SHP77 treated with DMSO at 0.1 percent for 48 hours (cell line): ENCODE measurements around the gene ETV5.

Experiments used
- DNase-seq: peaks from one replicate; lab custom pipeline; 2025; lab: John Stamatoyannopoulos, UW

Gene ETV5

DNA sequence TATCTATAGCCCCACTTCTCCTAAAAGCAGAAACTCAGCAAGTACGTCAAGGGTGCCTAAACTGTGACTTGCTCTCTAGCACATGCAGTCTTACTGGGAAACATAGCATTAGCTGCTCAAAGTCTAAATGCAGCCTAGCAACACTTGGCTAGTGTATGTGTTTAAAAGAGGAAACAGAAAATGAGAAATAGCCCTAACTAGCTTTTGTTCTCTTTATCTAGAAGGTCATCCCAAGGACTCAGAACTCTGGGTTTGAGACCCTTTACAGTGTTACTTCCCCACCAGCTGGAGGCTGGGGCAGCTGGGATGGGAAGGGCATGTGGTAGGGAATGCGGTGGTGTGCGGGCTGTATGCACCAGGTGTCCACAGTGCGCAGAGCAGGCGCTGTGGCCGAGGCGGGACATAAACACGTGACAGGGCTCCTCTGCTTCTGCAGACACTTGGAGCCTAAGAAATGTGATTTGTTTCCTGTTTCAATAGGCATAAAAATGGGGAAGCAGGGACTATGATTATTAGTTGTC is 13.3 kb downstream of the ETV5 start:
- DNase-seq = no peak

DNA sequence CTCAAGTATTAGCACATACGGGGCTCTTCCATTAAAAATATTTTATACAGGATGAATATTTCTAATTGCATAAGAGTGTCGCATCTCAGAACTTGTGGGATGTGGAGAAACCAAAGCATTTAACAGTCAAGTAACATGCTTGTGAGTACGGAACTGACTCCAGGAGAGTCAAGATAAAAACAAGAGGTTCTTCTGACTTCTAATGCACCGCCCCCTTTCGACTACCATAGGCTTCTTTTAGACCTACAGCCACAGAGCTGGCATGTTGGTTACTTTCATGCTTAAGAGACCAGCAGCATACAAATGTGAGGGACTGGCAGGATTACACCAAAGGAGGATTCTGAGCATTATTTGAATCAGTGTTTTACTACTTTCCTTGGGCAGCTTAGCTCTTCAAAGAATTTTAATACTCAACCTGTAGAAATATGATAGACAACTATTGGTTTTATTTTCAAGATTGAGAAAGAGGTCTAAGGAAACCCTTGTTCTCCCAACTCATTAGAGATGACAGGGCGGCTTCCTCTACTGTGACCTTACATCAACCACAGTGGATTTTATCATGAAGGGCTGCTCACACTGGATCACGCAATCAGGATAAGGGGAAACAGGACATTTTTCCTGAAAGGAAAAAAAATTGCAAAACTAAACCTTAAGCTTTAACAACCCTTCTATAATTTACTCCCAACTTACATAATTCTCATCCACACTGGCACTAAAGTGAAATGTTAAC is 14.0 kb downstream of the ETV5 start:
- no peak for DNase-seq

DNA sequence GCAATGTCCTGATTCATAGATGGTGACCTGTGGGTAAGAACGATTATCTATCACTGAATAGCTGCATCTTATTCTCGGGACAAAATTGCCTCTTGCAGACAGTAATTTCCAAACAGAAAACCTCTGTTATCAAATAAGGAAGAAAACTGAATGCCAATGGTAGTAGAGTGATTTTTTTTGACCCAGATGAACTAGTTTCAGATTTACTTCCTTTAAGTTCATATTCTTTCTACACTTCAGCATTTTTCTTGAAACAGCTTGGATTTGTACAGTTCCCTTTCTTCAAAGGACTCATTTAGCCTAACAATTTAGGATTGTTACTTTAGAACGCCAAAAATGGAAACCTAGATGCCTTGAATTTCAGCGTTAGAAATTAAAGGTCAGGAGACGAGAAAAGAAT is 14.6 kb downstream of the ETV5 start:
- no peak for DNase-seq

DNA sequence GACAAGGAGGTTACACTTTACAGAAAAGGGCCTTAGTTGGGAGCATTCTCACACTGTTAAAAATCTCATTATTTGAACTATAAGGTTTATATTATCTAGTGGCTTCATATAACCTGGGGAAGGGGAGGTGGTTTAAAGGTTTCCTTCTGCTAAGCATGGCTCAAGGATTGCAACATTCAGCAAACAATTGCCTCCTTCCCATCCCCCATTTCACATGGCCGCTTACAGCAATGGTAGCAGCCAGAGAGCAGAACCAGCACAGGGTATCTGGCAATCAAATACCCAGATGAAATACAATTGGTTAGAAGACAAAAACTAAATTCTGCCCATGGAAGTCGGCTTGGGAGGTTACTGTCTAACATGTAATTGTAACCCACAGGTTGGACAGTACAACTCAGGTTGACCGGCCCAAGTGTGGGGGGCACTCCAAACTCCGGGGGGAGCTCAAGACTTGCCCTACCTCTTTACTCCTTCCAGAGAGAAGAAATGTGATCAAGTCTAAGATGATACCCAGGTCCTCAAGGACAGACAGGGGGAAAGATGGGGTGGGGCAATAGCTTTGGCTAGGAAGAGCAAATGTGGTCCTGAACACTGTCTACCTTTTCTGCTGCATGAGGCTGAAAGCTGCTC is 15.5 kb downstream of the ETV5 start:
- no peak for DNase-seq

DNA sequence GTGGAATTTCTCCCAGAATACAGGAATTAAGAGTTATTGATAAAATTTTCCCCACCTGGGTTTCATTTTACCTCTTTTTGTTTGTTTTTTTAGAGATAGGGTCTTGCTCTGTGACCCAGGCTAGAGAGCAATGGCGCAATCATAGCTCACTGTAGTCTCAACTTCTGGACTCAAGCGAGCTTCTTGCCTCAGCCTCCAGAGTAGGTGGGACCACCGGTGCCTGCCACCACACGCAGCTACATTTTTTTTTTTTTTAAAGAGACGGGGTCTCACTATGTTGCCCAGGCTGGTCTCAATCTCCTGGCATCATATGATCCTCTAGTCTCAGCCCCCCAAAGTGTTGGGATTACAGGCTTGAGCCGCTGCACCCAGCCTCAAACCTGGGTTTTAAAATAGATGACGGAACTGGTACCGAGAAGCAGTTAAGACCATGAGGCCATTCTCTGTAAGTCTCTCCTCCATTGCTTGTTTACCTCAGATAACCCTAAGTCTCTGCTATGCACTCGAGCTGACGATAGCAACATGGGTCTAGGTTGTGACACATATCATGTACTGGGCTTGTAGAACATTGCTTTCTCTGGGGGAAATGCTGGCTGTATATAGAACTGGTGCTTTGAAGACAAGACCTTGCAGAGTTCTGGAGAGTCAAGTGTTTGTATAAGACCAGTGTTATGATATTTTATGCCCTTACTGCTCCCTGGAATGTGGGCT is 16.4 kb downstream of the ETV5 start:
- no peak for DNase-seq

DNA sequence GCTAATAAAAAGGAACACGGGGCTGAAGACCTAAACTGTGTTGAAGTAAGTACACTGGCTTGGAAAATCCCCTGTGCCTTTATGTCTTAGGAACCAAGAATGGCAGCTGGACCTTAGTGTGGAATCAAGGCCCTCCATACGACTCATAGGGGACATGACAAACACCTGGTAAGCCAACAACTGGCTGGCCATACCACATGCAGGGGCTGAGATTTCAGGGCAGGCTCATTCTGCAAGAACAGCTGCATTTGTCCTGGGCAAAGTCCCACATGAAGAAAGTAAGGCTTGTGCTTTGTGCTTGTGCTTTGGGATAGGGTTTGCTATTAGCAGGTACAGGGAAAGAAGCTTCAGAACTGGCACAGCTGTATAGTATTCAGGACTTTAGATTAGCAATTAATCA is 18.0 kb downstream of the ETV5 start:
- no peak for DNase-seq

DNA sequence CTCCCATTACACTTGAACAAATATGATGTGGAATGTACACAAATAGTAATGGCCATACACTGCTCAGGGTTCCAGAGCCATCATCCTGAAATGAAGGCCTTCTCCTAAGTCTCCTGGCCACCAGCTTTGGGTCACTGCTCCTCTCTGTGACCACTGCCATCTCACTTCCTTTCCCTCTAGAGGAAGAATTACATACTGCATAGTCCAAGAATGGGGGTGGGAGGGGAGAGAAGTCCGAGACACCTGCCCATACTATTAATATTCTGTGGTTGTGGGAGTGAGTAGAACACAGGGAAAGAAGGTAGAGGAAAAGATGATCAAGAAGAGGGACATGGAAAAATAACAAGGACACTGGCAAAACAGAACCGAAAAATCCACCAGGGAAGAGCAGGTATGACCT is 20.6 kb downstream of the ETV5 start:
- no peak for DNase-seq

DNA sequence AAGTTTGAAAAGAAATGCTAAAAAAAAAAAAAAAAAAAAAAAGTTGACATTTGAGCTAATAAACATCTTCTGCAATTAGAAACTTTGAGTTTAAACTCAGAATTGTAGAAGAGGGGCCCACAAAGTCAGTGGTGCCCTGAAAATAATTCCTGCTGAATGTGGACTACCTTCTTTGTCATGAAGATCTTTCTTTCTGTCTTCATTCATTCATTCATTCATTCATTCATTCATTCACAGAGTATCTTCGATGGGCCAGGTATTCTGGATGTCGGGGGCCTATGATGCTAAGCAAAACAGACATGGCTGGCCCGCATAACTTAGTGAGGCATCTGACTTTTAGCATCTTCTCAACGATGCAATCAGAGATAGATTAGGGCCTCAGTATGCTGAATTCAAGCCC is 24.6 kb downstream of the ETV5 start:
- DNase-seq = no peak

DNA sequence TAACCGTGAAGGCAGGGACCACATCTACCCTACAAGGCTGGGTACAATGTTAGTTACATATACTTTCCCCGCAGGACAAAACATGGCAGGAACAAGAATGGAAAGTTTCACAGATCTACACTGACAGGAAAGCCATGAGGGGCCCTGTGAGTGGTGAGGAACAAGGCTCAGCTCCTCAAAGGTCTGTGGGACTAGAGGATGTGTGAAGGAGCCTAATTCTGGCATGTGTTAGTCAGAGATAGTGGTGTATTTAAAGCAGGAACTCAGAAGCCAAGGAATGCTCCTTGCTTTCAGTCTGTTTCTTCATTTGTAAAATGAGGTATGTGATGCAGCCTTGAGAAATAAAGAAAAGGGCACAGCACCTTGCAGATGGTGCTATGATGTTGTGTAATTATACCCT is 25.1 kb downstream of the ETV5 start:
- no peak for DNase-seq

DNA sequence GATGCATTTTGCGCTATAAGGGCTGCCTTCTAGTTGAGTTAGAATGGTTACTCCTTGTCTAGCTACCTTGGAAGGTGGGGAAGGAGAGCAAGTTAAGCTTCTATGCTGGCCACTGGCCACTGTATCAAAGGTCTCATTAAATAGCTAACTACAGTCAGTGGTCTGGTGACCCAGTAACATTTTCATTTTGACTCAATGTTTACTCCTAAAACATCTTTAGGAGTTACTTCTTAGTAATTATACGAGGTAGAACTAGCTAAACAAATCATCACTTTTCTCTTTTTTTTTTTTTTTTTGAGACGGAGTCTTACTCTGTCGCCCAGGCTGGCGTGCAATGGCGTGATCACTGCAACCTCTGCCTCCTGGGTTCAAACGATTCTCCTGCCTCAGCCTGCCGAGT is 26.7 kb downstream of the ETV5 start:
- DNase-seq = no peak

DNA sequence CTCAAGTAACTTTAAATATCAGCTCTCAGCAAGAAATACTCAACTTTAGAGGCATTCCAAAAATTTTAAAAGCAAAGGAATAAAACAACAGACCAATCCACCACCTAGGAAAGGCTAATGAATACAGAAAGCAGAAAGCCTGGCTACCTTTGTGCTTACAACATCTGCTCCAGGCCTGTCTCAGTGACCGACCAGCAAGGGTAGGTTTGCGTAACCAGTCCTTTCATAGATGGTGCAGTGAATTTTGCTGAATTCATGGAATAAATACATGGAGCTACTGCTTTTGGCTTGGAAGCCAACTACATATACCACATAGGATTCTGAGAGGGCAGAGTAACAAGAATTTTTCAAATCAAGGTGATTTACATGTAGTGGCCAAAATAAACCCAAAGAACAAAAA is 27.2 kb downstream of the ETV5 start:
- DNase-seq = no peak

DNA sequence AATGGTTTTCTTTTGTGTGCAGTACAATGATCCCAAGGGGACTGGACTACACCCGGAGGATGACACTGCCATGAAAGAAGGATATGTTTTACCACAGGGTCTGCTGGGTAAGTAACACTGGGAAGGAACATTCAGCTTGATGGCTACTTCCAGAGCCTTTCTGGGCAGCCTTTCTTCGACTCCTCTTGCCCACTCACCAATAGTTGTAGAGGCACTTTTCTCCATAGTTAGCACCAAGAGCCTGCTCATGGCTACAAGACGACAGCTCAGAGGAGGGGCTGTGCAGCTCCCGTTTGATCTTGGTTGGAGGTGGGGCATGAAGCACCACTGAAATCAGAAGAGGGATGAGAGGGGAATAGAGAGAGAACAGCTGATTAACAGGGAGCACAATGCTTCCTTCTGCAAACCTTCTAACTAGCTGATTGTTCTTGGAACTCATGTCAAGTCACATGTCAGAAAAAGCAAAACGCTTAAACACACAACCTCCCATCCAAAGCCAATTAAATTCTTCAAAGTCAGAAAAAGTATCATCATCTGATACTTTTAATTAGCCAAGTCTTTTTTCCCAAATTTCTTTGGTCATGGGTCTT is 27.9 kb downstream of the ETV5 start:
- no peak for DNase-seq

DNA sequence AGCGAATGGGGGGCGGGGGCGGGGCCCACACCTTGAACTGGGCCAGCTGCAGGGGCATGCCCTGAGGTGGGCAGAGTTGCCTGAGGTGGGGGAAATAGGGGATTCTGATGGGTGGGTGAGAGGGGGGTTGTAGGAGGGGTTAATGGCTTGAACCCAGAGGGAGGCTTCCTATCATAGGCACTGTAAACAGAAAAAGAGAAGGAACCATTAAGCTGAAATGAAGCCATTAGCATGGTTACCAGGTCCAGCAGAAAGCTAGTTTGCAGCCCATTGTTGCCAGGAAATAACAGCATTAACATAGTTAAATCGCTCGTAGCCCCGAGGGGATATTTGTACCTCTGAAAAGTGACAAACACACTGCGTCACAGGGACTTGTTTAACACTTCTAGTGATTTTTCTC is 29.0 kb downstream of the ETV5 start:
- DNase-seq = no peak

DNA sequence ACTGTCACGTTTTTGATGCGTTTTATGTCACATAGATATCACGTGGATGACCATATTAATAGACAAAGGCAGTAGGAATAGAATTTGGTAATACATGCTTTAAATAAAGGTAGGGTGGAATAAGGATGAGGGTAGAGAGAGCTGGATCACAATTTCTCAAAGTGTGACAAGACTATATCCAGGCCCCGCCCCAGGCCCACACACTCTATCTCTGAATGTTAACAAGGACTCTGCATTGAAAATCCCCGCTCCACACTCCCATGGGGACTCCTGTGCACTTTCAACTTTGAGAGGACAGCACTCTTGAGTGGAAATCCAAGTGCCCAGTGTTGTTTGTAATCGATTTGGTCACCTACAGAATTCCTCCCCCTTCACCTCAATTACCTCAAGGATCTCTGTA is 31.4 kb downstream of the ETV5 start:
- no peak for DNase-seq

DNA sequence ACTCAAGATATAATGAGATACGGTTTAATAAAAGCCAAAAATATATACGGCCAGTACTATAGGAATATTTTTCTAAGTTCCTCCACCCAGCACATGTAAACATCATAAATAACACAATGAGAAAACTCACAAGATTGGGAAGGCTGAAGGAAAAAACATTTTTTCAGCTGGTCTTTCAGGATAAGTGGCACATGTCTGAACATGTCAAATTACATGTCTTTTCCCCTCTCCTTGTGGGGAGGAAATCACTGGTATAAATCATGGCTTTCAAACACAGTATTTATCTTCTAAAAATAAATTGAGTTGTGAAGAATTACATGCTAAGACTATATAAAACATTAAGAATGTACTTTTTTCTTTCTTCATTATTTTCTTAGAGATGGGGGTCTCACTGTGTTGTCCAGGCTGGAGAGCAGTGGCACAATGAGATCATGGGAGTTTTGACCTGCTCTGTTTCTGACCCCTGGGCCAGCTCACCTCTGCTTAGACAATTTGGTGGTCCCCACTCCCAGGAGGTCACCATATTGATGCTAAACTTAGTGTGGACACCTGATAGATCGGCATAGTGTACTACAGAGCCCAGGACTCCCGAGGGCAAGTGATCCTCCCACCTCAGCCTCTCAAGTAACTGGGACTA is 32.8 kb downstream of the ETV5 start:
- DNase-seq = no peak

DNA sequence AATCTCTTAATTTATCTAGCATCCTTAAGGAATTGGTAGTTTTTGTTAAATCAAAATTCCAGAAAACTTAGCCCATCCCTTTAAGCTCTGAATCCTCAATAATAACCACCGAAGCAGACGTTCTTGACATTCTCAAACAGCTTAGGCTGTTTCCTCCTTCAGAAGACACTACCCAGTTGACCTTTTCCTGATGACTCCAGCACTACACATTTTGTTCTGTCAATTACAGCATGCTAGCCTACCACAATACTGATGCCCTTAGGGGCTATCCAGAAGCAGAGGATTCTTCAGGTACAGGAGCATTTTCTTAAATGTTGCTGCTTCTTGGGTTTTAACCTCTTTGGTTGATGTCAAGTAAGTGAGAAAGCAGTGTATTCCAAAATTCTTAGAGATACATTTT is 33.4 kb downstream of the ETV5 start:
- DNase-seq = no peak

DNA sequence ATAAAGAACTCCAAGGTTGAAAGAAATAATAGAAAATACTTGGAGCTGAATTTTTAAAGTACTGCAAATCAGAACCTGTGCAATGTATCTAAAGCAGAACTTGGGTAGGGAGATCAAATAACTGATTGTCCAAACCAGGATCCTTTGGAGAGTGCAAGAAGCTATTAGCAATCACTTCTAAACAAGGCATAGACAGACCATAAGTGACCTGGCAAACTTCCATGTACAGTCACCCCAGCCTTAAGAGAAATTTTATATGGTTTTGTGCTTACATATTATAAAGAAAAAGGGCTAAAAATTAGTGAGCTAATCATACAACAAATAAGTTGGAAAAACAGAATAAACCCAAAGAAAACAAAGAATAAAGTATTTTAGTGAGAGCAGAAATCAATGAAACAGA is 35.2 kb downstream of the ETV5 start:
- DNase-seq = no peak

DNA sequence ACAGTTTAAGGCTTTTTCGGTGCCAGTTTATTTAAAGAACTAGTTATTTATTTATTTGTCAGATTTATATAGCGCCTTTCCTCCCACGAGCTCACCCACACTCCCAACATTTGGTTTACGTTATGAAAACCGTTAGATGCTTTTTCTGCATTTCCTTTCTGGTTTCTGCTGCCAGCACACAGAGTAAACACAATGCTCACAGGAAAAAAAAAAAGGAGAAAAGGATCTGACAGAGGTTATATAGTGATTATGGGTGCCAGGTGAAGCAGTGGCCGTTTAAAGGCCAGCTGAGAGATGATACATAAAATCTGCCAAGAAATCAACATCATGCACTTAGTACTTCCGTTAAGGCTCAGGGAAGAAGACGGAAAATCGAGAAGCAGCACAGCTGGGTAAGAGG is 37.9 kb downstream of the ETV5 start:
- DNase-seq = no peak

DNA sequence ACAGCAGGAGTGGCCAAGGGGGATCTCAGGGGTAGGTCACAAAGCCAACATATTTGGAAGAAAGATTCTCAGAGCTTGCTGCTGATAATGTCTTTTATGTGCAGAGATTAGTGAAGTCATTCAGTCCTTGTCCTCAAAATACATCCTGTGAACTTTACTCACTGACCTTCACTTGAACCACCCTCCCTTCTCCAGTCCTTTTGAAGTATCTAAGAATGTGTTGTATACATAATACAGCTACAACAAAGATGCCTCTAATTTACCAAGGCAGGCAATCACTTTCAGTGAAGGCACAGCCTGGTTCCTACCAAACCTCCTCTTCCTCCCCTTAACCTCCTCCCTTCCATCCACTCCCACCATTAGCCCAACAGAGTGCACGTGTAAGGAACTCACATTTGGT is 38.3 kb downstream of the ETV5 start:
- DNase-seq = no peak

DNA sequence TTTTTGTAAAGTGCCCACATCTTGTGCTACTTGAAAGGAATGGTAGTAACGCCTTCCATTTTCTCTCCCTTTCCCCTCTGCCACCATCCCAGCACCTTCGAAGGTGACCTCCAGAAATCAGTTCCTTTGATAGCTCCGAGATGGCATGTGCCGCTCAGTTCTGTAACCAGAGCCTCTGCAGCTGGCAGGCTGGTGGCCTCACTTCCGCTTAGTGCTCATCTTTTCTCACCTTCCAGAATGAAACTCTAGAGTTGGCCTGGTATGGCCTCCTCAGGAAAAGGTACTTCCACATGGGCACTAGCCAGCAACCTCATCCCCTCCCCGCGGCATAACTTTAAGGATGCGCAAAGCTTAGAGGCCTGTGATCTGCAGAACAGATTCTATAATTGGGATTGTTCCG is 38.8 kb downstream of the ETV5 start:
- no peak for DNase-seq

DNA sequence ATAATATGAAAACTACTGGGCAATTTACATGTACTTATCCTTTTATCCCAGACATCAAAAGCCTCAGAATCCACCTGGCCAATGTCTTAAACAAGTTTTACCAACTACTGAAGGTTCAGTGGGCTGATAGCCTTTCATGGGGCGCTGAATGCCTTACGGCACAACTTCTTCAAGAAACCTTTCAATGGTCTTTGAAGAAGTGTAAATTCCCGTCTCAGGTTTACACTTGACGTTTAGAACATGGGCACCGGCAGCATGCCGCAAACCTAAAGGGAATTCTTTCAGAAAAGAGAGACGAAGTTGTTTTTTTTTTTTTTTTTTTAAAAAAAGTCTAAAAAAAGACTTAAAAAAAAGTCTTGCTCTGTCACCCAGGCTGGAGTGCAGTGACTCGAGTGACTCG is 39.7 kb downstream of the ETV5 start:
- DNase-seq = no peak

DNA sequence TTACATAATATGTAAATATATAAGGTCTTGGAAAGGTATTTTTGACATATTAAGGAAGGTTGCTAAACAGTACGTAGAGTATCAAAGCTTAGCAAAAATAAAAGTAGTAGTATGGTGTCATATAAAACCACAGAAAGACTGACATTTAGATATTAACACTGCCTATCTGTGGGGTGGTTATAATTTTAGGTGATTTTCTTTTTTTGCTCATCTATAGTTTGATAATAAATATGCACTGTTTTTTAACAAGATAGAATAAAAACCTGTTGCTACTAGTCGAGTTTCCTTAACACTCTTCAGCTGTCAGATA is 40.7 kb downstream of the ETV5 start:
- DNase-seq = no peak
